LNCaP clone FGC (cell line): ENCODE data around the gene SMC1A.

Experiments
- DNase-seq: peaks from one replicate; pipeline ENCODE4 v3.0.0-alpha.2; 2011; ENCODE audit warnings: low read depth
- H3K4me3 ChIP-seq: 2 replicates; pipeline ENCODE4 v1.5.1; 2011; ENCODE audit warnings: mild to moderate bottlenecking, low read depth, low read length, control low read depth
- TF ChIP-seq, protein P1 (sequence below): IDR thresholded peaks from 2 replicates; pipeline ENCODE4 v1.5.1; 2012; ENCODE audit warnings: mild to moderate bottlenecking; ENCODE audit not compliant: control insufficient read depth, insufficient read depth; ENCODE audit errors: extremely low read depth

SMC1A gene

DNA sequence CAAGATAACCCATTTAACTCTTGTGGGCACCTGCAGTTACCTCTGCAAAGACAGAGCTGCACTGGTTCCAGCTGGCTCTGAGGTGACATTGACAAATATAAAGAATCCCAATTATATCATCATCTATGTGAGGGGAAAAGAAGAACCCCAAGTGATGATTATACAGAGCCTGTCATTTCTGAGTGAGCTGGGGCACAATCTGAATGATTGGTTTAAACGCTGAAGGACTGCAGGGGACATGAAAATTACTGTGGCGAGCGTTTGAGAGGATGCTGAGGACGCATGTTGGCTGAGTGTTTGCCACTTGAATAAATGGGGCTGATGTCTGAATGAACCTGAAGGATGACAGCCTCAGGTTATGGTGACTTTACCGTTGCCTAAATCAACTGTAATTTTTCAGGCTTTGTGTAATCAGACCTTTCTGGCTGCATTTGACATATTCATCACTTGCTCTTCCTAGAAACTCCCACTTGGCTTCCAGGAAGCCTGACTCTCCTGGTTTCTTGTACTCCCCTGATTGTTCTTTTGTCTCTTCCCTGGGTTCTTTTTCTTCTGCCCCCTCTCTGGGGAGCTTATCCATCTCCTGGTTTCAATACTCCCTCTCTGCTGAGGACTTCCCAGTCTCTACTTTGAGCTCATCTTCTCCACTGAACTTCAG lies 15.8 kb upstream of the SMC1A start:
- no peak overlapping the region for H3K4me3 ChIP-seq
- DNase-seq: no peak
- TF ChIP-seq, protein P1, sequence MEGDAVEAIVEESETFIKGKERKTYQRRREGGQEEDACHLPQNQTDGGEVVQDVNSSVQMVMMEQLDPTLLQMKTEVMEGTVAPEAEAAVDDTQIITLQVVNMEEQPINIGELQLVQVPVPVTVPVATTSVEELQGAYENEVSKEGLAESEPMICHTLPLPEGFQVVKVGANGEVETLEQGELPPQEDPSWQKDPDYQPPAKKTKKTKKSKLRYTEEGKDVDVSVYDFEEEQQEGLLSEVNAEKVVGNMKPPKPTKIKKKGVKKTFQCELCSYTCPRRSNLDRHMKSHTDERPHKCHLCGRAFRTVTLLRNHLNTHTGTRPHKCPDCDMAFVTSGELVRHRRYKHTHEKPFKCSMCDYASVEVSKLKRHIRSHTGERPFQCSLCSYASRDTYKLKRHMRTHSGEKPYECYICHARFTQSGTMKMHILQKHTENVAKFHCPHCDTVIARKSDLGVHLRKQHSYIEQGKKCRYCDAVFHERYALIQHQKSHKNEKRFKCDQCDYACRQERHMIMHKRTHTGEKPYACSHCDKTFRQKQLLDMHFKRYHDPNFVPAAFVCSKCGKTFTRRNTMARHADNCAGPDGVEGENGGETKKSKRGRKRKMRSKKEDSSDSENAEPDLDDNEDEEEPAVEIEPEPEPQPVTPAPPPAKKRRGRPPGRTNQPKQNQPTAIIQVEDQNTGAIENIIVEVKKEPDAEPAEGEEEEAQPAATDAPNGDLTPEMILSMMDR: no peak

DNA sequence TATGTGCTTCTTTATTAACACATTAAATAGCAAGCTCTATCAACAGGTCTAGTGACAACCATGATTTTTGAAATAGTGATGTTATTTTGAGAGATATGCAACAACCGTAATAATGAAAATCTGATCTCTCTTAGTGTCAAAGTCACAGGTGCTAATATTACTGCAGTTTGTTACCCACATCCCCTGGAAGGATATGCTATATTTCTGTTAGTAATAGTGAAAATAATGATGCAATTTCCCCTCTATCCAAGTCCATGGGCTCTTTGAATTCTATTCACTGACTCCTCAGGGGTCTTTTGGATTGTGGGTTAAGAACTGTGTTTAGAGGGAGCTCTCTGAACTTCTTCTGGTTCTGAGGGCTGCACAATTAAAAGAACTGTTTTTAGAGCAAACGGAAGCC lies 14.8 kb upstream of the SMC1A start:
- DNase-seq: no peak
- no peak overlapping the region for H3K4me3 ChIP-seq
- TF ChIP-seq, protein P1: no peak

DNA sequence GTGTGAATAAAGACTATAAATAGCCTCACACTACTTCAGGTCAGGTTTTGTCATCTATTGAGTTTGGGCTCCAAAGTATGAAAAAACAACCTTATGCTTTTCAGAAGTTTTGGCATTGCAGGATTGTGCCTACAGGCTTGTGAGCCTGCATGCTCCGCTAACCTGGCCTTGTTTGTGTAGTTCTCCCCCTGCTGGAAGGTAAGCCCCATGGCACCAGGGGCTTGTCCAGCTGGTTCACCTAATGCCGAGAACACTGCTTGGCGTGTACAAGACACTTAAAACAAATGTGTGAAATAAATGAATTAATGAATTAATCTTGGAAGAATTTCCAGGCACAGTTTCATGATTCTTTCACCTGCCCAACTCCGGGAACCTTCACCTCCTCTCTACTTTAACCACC lies 13.5 kb upstream of the SMC1A start:
- DNase-seq: peak; percentile 26
- H3K4me3 ChIP-seq: no peak overlapping the region
- TF ChIP-seq, protein P1: peak; percentile 76

DNA sequence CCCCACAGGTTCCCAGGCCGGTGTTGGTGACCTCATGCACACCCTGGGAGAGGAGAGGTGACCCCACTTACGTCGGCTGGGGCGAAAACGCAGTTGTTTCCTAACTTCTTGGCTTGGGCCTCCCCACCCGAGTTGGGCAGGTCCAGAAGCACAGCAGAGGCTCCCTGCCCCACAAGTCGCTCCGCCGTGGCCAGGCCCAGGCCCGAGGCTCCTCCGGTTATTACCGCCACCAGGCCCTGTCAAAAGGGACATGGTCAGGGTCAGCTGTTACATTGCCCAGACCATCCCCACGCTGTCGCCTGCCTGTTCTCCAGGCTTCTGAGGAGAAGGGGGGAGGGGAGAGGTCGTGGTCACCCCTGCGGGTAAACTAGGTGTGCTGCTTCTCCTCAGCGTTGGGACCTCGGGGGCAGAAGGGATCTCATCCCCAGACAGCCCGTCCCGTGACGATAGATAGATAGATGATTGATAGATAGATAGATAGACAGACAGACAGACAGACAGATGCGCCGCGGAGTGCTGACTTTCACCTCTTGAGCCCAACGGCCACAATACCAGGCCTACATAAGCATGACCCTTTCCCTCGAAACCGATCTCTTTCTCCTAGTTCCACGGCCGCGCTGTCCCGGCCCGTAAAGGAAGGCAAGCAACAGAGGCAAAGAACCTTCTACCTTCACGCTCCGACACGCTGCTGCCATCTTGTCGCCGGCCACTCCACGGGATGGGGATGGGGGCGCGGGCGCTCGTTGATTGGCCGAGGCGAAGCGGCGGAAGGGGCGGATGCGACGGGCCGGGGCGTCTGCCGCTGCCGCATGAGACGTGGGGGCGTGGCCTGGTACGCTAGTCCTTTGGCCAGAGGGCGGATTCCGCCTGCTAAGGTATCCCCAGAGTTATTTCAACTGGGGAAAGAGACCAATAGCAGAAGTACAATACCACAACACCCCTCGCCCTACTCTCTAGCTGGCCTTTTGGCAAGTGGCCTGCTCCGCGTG lies 11.5 kb upstream of the SMC1A start, which contains the start of gene HSD17B10:
Gene HSD17B10 (minus strand): TSS at position 720 of the 989 bp plus-strand sequence. CDS start 25 bp downstream, at position 695.
- H3K4me3 ChIP-seq: peak within 1 kb of the TSS; percentile 86
- TF ChIP-seq, protein P1: no peak
- peak; percentile 38 for DNase-seq

DNA sequence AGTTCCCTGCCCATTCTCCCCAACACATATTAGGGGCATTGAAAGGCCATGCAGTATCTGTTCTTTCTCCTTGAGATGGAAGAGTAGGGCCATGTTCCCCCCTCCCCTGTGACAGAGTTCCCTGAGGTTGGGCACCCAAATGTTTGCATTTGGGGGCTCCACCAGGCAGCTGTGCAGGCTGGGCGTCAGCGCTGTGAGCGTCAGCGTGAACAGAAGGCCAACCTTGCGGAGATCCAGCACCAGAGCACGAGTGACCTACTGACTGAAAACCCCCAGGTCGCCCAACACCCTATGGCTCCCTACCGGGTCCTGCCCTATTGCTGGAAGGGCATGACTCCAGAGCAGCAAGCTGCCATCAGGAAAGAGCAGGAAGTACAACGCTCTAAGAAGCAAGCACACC lies 7.8 kb upstream of the SMC1A start:
- TF ChIP-seq, protein P1: no peak
- DNase-seq: no peak
- no peak overlapping the region for H3K4me3 ChIP-seq

DNA sequence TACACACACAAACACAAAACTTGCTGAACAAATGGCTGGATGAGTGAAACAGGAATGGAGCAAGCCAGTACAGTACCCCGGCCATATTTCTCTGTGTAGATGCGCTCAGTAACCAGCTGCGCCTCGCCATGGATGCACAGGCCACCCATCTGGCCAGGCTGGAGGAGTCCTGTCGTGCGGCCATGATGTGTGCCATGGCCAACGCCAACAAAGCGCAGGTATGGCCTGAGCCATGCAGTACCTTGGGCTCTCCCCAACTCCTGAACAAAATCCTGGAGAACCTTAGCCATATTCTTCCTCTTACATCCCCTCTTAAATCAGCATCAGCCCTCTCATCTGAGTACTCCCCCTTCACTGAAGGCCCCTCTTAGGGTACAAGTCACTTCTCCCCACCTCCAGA lies 7.3 kb upstream of the SMC1A start:
- no peak overlapping the region for H3K4me3 ChIP-seq
- no peak for DNase-seq
- TF ChIP-seq, protein P1: no peak
